NCI-H1048 (cell line): ENCODE measurements around the gene ABCC3.

ENCODE experiments used
- DNase-seq: peaks from one replicate; lab custom pipeline; 2025; lab: John Stamatoyannopoulos, UW

ABCC3 gene

GRCh38 chr17:50627782-50628601 lies 6.7 kb upstream of the ABCC3 start:
- no peak for DNase-seq

DNA sequence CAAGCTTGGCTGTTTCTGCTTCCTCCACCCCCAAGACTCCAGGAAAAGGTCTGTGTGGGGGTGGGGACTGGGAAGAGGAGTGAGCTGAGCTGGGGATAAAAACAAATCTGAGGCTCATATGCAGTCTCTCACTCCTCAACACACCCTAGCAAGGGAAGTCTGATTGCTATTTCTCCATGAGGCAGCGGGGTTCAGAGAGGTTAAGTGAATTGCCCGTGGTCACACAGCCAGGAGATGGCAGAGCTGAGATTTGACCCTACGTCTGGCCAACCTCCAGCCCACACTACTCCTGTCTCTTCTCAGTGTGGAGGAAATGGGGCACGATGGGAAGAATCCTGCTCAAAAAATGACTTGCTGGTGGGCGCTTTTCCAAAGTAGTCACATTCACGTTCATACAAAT lies 4.8 kb upstream of the ABCC3 start:
- DNase-seq, result no peak

DNA sequence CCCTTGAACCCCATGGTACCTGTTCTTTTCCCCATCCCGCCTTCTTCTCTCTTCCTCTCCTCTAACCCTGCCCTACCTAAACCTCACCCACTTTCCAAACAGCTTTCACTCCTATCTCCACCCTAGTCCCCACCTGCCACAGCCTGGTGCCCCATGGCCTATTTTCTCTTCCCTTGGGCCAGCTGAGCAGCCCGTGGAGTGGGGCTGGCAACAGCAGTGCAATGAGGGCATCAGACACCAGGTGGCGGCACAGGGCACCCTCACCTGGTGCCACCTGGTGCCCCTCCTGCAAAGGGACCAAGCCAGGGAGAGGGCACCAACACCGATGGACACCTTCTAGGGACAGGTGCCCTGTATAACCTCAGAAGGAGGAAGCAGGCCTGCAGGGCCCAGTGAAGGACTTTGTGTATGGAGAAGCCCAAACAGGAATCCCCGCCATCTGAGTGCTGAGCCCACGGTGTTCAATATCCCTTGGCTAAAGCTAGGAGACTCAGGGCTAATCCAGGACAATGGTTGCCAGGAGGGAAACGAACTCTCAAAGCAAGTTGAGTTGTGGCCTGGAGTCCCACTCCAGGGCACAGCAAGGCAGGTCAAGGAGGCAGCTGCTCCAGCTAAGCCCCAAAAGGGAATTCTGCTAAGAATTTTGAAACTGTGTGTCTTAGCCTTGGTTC lies 4.0 kb upstream of the ABCC3 start:
- no peak for DNase-seq

DNA sequence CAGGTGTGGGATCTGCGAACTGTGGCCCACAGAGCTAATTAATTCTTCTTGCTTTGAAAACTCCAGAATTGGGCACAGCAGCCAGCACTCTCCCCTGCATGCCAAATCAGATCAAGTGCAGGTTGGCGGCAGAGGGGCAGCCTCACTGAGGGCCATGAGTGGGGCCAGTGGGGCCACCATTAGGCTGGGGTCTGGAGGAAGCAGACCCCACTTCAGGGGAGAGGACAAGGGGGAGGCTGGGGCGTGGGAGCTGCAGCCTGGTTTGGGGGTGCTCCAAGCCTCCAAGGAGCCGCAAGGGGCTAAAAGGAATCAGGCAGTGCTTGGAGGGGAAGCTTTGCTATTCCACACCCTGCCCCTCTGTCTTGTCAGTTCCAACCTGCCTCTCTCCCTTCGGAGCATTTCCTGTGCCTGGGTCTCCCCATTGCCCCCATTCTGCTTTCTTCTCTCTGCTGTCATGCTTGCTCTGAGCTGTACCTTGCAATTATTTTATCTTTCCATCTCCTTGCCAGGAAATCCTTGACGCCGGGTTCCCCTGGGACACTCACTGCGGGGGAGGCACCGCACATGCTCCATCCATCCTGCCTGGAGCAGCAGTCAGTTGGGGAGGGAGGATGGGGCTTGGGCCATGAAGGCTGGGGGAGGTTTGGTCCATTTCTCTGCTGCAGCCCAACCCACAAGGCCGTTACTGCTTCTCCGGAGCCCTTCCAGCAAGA lies 3.3 kb upstream of the ABCC3 start:
- DNase-seq, result no peak

- no peak for DNase-seq
These were observed 2.6 kb upstream of the ABCC3 start for GRCh38 chr17:50631908-50632571.

- DNase-seq, result no peak
These were observed 2.0 kb upstream of the ABCC3 start for GRCh38 chr17:50632637-50633036.

DNA sequence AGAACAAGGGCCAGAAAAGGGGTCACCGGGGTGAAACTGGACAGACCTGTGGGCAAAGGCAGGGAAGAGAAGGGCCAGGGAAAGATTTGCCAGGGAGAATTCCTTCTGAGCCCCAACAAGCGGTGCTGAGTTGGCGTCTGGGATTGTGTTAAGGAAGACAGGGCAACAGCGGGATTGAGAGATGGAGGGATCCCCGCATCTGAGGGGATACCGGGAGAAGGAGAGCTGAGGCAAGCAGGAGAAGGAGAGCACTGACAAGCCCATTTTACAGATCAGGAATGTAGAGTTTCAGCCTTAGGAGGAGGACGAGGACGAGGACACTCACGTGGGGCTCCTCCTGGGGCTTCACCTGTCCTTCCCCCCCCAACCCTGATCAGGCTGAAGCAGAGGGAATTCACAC lies 998 bp upstream of the ABCC3 start:
- no peak for DNase-seq

DNA sequence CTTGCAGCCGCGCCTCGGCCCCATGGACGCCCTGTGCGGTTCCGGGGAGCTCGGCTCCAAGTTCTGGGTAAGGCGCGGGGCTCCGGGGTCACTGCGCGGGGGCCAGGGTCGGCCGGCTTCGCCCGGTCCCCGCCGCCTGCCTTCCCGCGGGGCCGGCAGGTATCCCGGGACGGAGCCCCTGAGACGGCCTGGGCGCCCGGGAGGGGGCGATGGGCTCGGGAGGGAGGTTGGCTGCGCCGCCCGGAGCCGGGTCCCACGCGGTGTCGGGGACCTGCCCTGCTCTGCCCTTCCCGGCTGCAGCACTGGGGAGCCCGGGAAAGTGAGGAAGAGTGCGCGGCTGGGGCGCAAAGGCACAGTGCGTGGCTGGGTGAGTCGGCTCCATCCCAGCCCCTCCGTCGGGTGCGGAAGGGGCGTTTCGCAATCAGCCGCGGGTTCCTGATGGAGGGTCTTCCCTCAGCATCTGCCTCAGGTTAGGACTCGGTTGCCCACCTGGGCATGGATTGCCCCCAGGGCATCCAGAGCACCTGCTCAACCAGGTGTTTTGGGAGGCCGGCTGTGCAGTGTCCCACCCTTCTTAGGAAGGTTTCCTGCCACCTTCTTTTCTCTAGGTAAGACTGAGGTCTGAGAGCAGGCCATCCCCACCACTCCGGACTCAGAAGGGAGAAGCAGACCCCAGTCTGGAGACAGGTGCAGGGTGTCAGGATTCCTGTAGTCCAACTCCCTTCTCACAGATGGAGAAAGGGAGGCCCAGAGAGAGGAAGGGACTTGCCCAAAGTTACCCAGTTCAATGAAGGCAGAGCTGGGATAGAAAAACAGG lies 442 bp downstream of the ABCC3 start:
- DNase-seq, result no peak

- DNase-seq, result no peak
These were observed 976 bp downstream of the ABCC3 start for GRCh38 chr17:50635732-50635981.

GRCh38 chr17:50635982-50636803 lies 1.5 kb downstream of the ABCC3 start:
- no peak for DNase-seq

DNA sequence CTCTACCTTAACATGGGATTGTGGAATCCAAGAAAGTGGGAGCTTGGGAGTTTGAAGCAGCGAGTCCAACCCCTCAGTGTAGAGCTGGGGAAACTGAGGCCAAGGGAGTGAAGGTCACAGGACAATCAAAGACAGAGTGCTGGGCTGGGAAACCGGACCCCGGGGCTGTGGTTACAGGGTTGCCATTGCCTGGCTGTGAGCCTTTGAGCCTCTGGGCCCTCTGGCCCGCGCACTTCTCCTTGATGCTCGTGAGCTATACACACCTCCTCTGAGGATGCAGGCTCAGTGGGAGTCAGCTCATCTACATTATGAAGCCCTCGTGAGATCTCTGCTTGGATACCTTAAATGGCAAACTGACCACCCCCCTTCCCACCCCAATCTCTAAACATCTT lies 2.1 kb downstream of the ABCC3 start:
- DNase-seq, result no peak

GRCh38 chr17:50637829-50638605 lies 3.3 kb downstream of the ABCC3 start:
- no peak for DNase-seq

GRCh38 chr17:50638606-50638965 lies 3.9 kb downstream of the ABCC3 start:
- DNase-seq, result no peak

- DNase-seq, result no peak
These were observed 4.5 kb downstream of the ABCC3 start for GRCh38 chr17:50638966-50639713.

DNA sequence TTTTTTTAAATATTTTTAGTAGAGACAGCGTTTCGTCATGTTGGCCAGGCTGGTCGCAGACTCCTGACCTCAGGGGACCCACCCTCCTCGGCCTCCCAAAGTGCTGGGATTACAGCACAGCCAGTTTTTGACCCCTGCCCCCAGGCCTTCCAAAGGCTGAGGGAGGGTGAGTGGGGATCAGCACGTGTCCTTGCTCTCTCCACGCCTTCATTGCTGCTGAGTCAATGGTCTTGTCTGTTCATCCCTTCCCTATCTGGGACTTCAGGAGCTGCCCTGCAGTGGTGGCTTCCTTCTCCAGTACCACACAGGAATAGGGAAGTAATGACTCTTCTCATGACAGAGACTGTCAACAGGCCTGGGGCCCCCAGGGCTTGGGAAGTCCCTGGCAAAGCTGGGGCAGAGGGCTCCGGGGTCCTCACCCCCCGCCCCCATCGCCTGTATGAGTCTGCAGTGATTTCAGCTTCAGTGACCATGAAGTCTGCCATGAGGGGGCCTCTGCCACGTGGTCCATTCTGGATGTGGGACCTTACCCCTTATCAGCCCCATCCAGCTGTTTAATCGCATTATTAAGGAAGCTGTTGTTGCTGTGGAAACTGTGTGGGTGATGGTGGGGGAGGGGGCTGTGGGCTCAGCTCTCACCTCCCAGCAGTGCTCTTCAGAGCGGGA lies 6.1 kb downstream of the ABCC3 start:
- DNase-seq, result no peak

GRCh38 chr17:50641357-50641756 lies 6.7 kb downstream of the ABCC3 start:
- no peak for DNase-seq

DNA sequence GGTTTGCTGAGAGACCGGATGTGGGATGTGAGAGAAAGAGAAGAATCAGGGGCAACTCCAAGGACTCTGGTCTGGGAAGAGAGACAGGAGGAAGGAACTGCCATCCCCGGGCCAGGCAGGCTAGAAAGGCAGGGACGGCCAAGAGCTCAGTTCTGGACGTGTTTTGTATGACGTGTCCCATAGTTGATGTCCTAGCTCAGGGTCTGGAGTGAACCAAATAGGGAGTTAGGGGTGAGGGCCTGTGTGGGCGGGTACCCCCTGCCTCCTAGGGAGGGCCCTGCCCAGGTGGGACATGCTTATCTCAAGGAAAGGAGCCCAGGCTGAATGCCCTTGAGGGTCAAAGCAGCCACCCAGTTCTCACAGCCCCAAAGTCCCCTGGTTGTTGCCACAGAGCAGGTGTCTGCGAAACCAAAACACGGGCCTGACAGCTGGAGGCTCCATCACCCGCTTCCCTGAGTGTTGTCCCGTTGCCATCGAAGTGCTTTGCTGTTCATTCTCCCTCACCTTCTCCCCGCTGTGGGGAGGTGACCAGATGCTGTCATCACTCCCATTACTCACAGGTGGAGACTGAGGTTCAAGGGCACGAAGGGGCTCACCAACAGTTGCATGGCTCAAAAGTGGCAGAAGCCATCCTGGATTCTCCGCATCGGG lies 7.5 kb downstream of the ABCC3 start:
- DNase-seq, result no peak
